ENCODE results near the gene PHRF1. TPM values are rescaled to one million over a fixed set of nuclear protein-coding genes. Genes with fewer than 3 reads are reported as not detected.

PHRF1 gene
- total RNA-seq, 1 donor from 2014 or later, result 30.6 TPM

DNA sequence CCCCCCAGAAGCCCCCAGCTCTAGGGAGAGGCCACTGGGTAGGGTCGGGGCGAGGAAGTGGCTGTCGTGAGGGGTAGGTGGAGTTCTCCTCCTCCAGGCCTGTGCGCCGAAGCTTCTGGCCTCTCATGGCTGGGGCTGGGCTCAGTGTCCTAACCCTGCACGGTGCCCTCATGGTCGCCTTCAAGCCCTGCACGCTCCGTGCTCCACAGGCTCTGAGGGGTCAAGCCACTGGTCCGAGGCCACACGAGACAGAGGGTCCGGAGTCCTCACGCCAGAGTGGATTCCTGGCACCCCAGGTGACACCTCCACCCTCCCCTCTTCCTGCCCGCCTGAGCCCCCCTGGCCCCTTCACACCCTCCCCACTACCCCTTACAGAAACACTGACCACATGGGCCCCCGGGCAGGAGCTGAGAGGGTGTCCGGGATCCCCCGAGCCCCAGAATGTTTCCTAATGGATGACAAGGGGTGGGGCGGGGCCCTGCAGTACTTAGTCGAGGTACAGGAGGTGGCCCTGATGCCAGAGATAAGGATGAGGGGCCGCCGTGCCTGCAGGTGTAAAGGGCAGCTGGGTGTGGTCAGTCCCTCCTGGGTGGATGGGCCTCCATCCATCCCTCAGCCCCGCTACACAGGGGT is 49.5 kb downstream of the PHRF1 start:
- DNase-seq (ENCODE audit: low spot score in 2 of 2) (no peak), FAIRE-seq (no peak)

DNA sequence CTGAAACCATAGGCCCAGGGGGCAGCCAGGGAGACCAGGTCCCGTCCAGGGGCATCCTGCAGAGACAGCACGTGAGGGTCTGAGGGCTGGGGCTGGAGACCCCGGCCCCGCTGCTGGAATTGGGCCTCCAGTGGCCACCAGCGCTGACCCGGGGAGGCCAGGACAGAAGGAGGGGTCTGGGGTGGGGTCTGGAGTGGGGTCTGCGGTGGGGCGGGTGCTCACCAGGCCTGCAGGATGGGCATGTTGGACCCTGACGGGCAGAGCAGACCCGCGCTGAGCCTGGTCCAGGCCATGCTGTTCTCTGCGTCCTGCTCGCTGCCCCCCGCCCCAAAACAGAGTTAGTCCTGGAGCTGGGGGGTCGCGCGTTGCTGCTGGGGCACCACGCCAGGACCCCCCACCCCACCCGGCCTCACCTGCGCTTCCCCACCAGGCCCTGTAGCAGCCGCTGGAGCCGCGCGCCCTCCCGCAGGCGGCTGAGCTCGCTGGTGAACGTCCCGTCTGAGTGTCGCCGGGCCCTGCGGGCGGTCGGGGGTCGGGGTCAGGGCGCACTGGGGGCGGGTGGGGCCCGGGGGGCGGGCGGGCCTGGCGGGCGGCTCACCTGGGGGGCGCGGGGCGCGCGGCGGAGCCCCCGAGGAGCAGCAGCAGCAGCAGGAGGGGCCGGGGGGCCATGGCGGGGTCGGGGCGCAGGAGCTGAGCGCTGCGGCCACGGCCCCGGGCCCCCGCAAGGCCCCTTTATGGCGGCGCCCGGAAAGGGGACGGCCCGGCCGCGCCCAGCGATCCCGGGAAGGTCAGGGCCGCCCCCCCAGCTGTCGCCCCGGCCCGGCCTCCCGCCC is 50.4 kb downstream of the PHRF1 start, which contains the start of gene SCT:
SCT (minus strand) TSS at position 707 of the 833 bp plus-strand sequence; CDS start at position 669, 38 bp downstream.
- FAIRE-seq, result no peak
- DNase-seq (ENCODE audit: low spot score in 2 of 2), result no peak

DNA sequence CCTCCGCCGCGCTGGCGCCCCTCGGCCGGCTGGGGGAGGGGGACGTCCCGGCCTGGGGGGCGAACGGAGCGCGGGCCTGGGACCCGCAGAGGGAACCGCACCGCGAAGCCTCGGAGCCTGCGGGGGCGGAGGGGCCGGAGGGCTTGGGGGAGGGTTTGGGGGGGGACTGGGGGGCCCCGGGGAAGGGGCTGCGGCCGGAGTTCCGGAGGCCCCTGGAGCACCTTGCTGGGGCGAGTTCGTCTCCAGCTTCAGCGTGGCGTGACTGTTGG is 51.0 kb downstream of the PHRF1 start:
- FAIRE-seq, result no peak
- no peak for DNase-seq (ENCODE audit: low spot score in 2 of 2)

DNA sequence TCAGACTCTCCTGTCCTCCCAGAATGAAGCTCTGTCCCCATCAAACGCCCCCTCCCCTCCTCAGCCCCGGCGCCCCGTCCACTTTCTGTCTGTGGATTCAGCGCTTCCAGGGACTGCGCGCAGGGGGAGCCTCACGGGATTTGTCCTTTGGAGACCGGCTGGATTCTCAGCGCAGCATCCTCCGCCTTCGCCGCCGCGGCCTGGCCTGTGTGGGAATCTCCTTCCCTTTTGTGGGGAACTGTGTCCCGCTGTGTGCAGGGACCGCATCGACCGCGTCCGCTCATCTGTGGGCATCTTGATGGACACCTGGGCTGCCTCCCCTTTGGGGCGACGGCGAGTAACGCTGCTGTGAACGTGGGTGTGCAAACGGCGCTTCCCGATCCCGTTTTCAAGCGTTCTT is 51.8 kb downstream of the PHRF1 start:
- FAIRE-seq (no peak), DNase-seq (ENCODE audit: low spot score in 2 of 2) (no peak)

DNA sequence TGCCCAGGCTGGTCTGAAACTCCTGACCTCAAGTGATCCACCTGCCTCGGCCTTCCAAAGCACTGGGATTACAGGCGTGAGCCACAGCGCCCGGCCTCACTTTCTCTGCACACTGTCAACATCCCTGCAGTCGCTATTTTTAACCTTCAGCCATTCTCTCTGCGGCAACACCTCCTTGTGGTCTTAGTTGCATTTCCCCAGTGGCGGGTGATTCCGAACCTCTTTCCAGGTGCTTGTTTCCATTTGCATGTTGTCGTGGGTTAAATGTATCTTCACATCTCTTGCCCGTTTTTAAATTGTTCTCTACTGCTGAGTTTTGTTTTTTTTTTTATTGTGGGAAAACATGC is 52.9 kb downstream of the PHRF1 start:
- no peak for FAIRE-seq

DNA sequence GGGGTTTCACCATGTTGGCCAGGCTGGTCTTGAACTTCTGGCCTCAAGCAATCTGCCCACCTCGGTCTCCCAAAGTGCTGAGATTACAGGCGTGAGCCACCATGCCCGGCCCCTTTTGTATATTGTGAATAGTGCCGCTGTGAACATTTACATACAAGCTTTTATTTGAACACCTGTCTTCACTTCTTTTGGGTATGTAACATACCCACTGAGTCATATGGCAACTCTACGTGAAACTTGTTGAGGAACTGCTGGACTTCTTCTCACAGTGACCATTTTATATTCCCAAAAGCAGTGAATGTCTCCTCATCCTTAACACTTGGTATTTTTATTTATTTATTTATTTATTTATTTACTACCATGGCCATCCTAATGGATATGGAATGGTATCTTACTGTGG is 54.6 kb downstream of the PHRF1 start:
- DNase-seq (ENCODE audit: low spot score in 2 of 2), result no peak
- FAIRE-seq, result no peak

More for the DNA sequence above, 52.9 kb downstream of the PHRF1 start:
- no peak for DNase-seq (ENCODE audit: low spot score in 2 of 2)

DNA sequence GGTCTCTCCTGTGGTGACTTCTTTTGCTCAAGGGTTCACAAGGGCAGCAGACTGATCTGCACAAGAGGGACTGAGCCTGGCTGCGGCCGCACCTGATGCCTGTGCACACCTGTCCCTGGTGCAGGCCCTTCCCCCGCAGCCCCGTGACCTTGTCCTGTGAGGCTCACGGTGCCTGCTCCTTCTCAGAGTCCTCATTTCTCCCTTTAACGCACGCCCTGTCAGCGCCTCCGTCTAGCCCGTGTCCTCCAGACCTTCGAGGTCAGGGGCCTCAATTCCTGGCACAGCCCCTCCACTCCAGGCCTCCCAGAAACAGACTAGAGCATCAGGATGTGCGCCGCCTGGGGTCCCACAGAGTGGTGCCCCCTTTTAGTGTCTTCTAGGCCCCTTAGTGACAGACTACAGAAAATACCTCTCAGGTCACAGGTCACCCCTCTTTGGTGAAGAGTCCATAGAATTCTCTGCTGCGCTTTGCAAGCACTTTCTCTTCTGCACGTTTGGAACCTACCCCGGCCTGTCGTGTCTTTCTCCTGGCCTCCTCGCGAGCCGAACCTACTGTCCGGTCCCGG is 59.8 kb downstream of the PHRF1 start:
- DNase-seq (ENCODE audit: low spot score in 2 of 2) (no peak), FAIRE-seq (no peak)

DNA sequence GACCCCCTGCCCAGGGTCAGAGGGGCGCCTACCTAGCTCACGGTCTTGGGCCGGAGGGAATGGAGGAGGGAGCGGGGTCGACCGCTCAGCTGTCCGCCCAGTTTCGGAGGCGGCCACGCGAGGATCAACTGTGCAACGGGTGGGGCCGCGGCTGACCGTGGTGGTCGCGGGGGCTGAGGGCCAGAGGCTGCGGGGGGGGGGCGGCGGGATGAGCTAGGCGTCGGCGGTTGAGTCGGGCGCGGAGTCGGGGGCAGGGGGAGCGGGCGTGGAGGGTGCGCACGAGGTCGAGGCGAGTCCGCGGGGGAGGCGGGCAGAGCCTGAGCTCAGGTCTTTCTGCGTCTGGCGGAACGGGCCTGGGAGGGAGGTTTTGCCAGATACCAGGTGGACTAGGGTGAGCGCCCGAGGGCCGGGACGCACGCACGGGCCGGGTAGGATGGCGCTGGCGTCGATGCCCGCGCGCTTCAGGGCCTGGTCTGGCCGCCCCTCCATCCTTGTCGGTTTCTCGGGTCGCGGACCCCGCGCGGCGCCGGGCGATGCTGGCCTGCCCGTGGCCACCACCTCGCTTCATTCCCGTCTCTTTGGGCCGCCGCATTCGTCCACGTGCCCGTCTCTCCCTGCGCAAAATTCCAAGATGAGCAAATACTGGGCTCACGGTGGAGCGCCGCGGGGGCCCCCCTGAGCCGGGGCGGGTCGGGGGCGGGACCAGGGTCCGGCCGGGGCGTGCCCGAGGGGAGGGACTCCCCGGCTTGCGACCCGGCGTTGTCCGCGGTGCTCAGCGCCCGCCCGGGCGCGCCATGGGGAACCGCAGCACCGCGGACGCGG is 60.5 kb downstream of the PHRF1 start, which contains the start of gene DRD4:
DRD4 (plus strand) TSS at position 759 of the 822 bp plus-strand sequence; CDS start at position 795, 36 bp downstream.
- peak in 1 of 2 donors; percentile 69 for DNase-seq (ENCODE audit: low spot score in 2 of 2)
- no peak for FAIRE-seq

DNA sequence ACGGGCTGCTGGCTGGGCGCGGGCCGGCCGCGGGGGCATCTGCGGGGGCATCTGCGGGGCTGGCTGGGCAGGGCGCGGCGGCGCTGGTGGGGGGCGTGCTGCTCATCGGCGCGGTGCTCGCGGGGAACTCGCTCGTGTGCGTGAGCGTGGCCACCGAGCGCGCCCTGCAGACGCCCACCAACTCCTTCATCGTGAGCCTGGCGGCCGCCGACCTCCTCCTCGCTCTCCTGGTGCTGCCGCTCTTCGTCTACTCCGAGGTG is 61.0 kb downstream of the PHRF1 start:
- no peak for DNase-seq (ENCODE audit: low spot score in 2 of 2)
- FAIRE-seq, result no peak

DNA sequence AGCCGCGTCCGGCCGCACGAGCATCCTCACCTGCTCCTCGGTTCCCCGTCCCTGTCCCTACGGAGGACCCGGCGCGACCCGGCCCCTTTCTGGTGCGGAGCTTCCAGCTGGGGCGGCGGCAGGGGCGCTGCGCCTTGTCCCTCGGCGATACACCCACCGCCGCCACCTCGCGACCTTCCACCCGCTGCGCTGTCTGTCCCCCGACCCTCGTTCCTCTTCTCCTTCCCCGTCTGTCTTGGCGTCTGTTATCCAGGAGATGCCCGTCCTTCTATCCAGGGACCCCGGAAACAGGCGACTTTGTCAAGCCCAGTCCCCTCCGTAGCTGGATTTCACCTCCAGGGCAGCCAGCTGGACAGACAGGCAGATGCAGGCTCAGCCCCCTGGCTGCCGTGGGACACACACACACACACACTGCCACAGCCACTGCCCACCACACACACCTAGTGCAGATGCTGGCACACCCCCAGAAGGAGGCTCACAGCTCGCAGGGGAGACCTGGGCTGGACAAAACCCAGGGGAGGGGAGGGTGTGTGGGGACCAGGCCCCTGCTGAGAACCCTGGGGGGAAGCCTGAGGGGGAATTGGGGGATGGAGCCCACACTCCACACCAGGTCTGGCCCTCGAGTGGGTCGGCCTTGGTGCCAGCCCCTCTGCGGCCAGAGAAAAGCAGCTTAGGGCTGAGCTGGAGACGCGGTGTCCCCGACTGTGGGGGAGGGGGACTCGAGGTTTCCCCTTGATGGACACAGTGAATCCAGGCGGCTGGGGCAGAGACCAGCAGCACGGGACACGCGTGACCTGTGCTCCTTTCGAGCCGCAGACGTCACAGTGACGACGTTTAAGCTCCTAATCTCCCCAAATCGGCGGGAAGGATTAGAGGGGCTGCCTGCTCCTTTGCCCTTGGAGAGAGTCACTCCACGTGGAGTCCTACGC is 61.6 kb downstream of the PHRF1 start:
- DNase-seq (ENCODE audit: low spot score in 2 of 2), result no peak
- FAIRE-seq, result no peak

DNA sequence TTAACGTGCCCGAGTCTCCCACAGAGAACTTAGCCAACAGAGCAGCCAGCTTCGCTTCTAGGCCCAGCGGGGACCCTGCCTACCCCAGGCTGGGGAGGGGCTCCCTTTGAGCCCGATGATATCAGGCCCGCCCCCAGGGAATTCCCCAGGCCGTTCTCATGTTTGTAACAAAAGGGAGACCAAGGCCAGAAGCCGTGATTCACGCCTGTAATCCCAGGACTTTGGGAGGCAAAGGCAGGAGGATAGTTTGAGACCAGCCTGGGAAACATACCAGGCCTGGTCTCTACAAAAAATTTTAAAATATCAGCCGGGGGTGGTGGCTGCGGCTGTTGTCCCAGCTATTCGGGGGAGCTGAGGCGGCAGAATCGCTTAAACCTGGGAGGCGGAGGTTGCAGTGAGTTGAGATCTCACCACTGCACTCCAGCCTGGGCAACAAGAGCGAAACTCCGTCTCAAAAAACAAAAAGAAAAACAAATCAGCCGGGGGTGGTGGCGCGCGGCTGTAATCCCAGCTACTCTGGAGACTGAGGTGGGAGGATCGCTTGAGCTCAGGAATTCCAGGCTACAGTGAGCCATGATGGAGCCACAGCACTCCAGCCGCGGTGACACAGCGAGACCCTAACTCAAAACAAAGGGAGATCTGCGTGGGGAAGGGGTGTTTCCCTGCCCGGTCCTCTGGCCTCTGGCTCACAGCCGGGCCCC is 62.5 kb downstream of the PHRF1 start:
- FAIRE-seq (no peak), DNase-seq (ENCODE audit: low spot score in 2 of 2) (no peak)

DNA sequence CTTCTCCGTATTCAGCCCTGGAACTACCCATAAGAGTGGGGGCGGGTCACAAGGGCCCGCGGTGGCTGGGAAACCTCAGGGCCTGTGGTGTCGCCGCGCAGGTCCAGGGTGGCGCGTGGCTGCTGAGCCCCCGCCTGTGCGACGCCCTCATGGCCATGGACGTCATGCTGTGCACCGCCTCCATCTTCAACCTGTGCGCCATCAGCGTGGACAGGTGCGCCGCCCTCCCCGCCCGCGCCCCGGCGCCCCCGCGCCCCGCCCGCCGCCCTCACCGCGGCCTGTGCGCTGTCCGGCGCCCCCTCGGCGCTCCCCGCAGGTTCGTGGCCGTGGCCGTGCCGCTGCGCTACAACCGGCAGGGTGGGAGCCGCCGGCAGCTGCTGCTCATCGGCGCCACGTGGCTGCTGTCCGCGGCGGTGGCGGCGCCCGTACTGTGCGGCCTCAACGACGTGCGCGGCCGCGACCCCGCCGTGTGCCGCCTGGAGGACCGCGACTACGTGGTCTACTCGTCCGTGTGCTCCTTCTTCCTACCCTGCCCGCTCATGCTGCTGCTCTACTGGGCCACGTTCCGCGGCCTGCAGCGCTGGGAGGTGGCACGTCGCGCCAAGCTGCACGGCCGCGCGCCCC is 63.2 kb downstream of the PHRF1 start:
- no peak for DNase-seq (ENCODE audit: low spot score in 2 of 2)
- FAIRE-seq, result no peak

DNA sequence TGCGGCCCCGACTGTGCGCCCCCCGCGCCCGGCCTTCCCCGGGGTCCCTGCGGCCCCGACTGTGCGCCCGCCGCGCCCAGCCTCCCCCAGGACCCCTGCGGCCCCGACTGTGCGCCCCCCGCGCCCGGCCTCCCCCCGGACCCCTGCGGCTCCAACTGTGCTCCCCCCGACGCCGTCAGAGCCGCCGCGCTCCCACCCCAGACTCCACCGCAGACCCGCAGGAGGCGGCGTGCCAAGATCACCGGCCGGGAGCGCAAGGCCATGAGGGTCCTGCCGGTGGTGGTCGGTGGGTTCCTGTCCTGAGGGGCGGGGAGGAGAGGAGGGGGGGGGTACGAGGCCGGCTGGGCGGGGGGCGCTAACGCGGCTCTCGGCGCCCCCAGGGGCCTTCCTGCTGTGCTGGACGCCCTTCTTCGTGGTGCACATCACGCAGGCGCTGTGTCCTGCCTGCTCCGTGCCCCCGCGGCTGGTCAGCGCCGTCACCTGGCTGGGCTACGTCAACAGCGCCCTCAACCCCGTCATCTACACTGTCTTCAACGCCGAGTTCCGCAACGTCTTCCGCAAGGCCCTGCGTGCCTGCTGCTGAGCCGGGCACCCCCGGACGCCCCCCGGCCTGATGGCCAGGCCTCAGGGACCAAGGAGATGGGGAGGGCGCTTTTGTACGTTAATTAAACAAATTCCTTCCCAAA is 63.9 kb downstream of the PHRF1 start:
- FAIRE-seq (no peak), DNase-seq (ENCODE audit: low spot score in 2 of 2) (no peak)

DNA sequence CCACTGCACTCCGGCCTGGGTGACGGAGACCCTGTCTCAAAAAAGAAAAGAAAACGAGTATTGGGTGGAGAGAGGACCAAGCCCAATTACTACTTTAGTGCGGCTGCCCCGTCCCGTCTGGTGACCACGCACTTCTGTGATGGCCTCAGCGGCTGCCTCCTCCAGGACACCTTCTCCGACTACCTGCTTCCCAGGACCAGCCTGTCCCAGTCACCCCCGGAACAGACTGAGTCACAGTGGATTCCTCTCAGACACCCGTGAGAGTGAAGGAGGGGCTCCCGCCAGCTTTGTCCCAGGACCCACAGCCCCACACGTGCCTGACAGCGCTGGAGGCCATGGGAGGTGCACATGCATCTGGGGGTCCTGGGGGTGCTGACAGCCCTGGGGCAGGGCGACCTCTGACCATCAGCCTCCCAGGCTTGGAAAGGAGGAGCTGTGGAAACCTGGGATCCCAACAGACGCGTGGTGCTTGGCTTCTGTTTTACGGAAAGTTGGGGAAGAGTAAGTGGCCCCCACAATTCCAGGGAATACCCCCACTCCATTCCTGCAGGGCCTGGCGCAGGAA is 65.6 kb downstream of the PHRF1 start:
- DNase-seq (ENCODE audit: low spot score in 2 of 2) (no peak), FAIRE-seq (no peak)

DNA sequence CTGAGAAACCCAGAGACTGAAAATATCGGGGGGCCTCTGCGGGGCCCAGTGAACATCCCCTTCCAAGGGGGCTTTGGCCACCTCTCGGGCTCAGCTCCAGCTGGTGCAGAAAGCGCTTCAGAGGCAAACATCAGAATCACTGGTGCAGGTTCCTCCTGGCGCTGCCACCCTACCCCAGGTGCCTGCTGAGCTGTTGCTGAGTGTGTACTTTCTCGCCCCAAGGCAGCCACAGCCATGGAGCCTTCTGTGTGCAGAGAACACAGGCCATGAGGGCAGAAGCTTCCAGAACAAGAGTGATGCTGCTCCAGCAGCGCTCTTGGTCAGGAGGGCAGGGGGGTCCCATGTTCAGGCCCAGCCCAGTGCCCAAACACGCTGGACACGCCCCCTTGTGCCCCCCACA is 67.1 kb downstream of the PHRF1 start:
- no peak for FAIRE-seq
- no peak for DNase-seq (ENCODE audit: low spot score in 2 of 2)

DNA sequence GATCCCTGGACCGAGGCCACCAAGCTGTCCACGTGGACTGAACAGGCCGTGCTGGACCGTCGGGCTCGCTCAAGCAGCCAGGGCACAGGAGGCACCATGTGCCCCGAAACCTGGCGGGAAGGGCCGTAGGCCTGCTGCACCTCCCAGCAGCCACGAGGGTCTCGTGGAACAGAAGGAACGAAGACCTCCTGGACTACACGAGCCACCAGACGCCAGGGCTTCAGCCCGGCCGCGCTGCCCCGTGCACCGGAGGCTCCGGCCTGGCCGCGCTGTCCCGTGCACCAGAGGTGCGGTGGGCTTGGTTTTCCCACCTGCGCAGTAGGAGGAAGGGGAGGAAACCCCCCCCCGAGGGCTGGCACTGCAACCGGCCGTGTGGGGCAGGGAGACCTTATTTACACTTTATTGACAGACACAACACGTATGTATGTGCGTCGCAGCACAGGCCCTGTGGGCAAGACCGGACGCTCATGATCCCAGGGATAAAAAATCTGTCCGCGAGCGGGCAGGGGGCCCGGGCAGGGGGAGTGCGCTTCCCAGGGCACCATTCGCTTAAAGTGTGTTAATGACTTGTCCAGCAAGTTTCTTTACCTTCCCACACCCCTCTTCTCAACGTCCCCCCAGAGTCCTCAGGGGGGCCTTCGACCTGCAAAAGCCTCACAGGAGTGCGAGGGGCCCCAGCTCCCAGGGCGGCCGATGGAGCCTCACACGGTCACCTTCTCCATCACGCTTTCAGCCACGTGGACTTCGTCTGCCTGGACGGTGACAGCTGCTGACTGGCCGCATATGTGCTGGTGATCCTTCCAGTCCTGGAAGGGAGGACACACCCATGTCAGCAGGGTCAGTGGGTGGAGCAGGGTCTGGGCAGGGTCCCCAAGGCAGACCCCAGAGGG is 67.8 kb downstream of the PHRF1 start:
- no peak for DNase-seq (ENCODE audit: low spot score in 2 of 2)
- FAIRE-seq, result no peak

DNA sequence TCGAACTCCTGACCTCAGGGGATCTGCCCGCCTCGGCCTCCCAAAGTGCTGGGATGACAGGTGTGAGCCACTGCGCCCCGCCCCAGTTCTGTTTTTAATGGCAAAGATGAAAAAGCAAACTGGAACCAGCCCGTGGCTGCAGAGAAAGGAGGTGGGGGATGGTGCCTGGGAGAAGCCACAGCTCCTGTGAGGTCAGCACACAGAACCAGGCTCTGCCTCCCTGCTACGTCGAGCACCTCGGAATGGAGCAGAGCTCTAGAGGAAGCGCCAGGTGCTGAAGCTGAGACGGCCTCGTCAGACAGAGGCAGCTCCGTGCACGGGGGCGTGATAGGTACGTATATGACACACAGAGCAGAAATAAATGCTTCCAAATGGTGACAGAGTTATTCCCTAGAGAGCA is 69.3 kb downstream of the PHRF1 start:
- no peak for DNase-seq (ENCODE audit: low spot score in 2 of 2)
- FAIRE-seq, result no peak
